HepG2 (cell line): ENCODE data around the gene PNN. TPM values are rescaled to one million over a fixed set of nuclear protein-coding genes. Genes with fewer than 3 reads are reported as not detected.

Experiments
- GABPA ChIP-seq, 2 experiments: IDR thresholded peaks; 2 replicates each; pipeline ENCODE4 v1.6.1; 2011 to 2016; ENCODE audit warnings: low read depth in 2 of 2, low read length in 1 of 2, missing biosample characterization in 1 of 2, missing genetic modification characterization in 1 of 2
- GATAD1 ChIP-seq: IDR thresholded peaks from 2 replicates; pipeline ENCODE4 v1.6.1; 2016; ENCODE audit warnings: missing genetic modification reagents, missing compliant biosample characterization
- LRRFIP1 ChIP-seq: sonication (generic); formaldehyde crosslinking; conservative IDR thresholded peaks from 2 replicates; pipeline ENCODE4 v1.4.0; 2020; ENCODE audit warnings: missing genetic modification reagents
- NCOA1 ChIP-seq: sonication (generic); formaldehyde crosslinking; IDR thresholded peaks from 2 replicates; pipeline ENCODE4 v1.9.0; 2021; ENCODE audit warnings: missing genetic modification reagents
- RAD51 ChIP-seq: fragments of 450-650 bp; IDR thresholded peaks from 2 replicates; pipeline ENCODE4 v1.6.1; 2016; ENCODE audit warnings: borderline replicate concordance
- RFX3 ChIP-seq: IDR thresholded peaks from 2 replicates; pipeline ENCODE4 v1.6.1; 2016; ENCODE audit warnings: missing biosample characterization, missing genetic modification reagents
- ZNF296 ChIP-seq: sonication (generic); formaldehyde crosslinking; conservative IDR thresholded peaks from 2 replicates; pipeline ENCODE4 v1.5.0; 2020; ENCODE audit warnings: mild to moderate bottlenecking, missing genetic modification reagents
- polyA plus RNA-seq, 8 experiments: library from polyadenylated mRNA; depleted of rRNA in 3 of 8; stranded (reverse) in 7 of 8; unstranded in 1 of 8; fragments of >200 nt; fragmentation: Illumina TruSeq in 4 of 8; extraction: Trizol in 4 of 8; gene quantifications; 2 replicates each; pipeline versions ENCODE4 v1.2.1 to v1.2.3, GENCODE V29; 2011 to 2016; ENCODE audit warnings: low read depth in 4 of 8, missing spikeins in 1 of 8, mixed read lengths in 1 of 8; ENCODE audit not compliant: insufficient read depth in 1 of 8
- total RNA-seq, 5 experiments: library from RNA; depleted of rRNA; stranded (reverse); fragments of >200 nt; fragmentation: Illumina TruSeq; extraction: Trizol; gene quantifications; 2 replicates each; pipeline ENCODE4 v1.2.3, GENCODE V29; 2016; ENCODE audit warnings: low read depth in 1 of 5
- TF ChIP-seq, protein P1 (sequence below), 2 experiments: IDR thresholded peaks; 2 replicates each; pipeline ENCODE4 v1.6.1; 2011 to 2012; ENCODE audit warnings: low read length in 2 of 2, borderline replicate concordance in 1 of 2, low read depth in 1 of 2, mild to moderate bottlenecking in 1 of 2, moderate library complexity in 1 of 2
- TF ChIP-seq, protein P2 (sequence below): sonication (generic); formaldehyde crosslinking; IDR thresholded peaks from 2 replicates; pipeline ENCODE4 v1.4.0; 2020; ENCODE audit warnings: missing genetic modification reagents

The PNN gene
- total and polyA plus RNA-seq, 2 of the 13 experiments (the other 11 are each of a cell fraction or from before 2014, with no cell fraction given) = 58.0 to 214 TPM

DNA sequence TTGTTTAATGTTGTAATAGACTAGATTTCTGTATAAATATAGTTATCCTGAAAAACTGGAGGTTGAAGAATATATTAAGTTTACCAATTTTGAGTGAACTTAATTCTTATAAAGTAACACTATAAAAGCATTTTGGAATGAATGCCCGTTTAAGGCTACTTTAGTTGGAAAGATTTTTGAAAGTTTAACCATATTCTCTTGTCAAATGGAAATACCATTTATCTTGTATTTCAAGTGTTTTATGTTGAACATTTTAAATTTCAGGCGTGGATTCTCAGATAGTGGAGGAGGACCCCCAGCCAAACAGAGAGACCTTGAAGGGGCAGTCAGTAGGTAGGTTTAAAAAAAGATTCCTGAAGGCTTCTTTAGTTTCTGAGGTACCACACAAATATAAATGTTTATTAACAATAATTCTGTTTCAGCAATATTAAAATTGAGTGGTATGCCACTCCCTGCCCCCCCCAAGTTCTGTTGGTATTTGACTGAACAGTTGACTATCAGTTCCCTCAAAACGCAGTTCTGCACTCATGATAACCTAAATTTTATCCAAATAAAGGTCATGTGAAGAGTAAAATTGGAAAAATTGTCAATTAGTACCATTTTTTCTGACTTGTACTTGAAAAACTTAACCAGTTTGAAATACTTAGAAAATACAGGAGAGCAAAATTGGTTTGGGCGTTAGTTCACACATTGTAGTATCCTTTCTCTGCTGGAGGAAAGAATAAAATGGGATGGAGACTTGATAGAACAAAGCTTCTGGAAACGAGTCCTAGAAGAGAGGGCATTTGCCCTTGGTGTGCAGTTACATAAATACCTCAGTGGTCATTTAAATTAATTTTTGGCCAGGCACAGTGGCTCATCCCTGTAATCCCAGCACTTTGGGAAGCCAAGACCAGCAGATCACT is 1.5 kb downstream of the PNN start (continued):
- TF ChIP-seq LRRFIP1 (peak; percentile 57; the same call in 1 of the 2 replicates), ZNF296 (CRISPR knock-in tag) (no peak), GABPA (IDR thresholded peaks at IDR 0.05; ENCODE audit: low read depth, low read length) (no peak), GABPA (CRISPR knock-in tag; IDR thresholded peaks at IDR 0.05; ENCODE audit: low read depth) (no peak), RFX3 (peak; percentile 6; the same call in 1 of the 2 replicates), RAD51 (no peak), GATAD1 (CRISPR knock-in tag) (peak; percentile 34; the same call in 1 of the 2 replicates), NCOA1 (CRISPR knock-in tag) (peak; percentile 32; the same call in 1 of the 2 replicates)
- TF ChIP-seq, protein P1, sequence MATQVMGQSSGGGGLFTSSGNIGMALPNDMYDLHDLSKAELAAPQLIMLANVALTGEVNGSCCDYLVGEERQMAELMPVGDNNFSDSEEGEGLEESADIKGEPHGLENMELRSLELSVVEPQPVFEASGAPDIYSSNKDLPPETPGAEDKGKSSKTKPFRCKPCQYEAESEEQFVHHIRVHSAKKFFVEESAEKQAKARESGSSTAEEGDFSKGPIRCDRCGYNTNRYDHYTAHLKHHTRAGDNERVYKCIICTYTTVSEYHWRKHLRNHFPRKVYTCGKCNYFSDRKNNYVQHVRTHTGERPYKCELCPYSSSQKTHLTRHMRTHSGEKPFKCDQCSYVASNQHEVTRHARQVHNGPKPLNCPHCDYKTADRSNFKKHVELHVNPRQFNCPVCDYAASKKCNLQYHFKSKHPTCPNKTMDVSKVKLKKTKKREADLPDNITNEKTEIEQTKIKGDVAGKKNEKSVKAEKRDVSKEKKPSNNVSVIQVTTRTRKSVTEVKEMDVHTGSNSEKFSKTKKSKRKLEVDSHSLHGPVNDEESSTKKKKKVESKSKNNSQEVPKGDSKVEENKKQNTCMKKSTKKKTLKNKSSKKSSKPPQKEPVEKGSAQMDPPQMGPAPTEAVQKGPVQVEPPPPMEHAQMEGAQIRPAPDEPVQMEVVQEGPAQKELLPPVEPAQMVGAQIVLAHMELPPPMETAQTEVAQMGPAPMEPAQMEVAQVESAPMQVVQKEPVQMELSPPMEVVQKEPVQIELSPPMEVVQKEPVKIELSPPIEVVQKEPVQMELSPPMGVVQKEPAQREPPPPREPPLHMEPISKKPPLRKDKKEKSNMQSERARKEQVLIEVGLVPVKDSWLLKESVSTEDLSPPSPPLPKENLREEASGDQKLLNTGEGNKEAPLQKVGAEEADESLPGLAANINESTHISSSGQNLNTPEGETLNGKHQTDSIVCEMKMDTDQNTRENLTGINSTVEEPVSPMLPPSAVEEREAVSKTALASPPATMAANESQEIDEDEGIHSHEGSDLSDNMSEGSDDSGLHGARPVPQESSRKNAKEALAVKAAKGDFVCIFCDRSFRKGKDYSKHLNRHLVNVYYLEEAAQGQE (IDR thresholded peaks at IDR 0.05; ENCODE audit: borderline replicate concordance in 1 of 2, low read depth in 1 of 2, low read length in 2 of 2) = 0 out of 4 replicates have a peak, but pooled peaks of 1 of the 2 experiments have one; percentile 13
- TF ChIP-seq, protein P2, sequence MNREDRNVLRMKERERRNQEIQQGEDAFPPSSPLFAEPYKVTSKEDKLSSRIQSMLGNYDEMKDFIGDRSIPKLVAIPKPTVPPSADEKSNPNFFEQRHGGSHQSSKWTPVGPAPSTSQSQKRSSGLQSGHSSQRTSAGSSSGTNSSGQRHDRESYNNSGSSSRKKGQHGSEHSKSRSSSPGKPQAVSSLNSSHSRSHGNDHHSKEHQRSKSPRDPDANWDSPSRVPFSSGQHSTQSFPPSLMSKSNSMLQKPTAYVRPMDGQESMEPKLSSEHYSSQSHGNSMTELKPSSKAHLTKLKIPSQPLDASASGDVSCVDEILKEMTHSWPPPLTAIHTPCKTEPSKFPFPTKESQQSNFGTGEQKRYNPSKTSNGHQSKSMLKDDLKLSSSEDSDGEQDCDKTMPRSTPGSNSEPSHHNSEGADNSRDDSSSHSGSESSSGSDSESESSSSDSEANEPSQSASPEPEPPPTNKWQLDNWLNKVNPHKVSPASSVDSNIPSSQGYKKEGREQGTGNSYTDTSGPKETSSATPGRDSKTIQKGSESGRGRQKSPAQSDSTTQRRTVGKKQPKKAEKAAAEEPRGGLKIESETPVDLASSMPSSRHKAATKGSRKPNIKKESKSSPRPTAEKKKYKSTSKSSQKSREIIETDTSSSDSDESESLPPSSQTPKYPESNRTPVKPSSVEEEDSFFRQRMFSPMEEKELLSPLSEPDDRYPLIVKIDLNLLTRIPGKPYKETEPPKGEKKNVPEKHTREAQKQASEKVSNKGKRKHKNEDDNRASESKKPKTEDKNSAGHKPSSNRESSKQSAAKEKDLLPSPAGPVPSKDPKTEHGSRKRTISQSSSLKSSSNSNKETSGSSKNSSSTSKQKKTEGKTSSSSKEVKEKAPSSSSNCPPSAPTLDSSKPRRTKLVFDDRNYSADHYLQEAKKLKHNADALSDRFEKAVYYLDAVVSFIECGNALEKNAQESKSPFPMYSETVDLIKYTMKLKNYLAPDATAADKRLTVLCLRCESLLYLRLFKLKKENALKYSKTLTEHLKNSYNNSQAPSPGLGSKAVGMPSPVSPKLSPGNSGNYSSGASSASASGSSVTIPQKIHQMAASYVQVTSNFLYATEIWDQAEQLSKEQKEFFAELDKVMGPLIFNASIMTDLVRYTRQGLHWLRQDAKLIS = 0 out of 2 replicates have a peak, but pooled peaks have one; percentile 67
